T-helper 2 cell (primary cell): ENCODE data around the gene PPFIA1.

ENCODE experiments used
- DNase-seq, 5 experiments: peaks; one replicate each; pipeline versions ENCODE4 v3.0.0 to v3.0.0-alpha.2; 2012 to 2022

Gene PPFIA1

GRCh38 chr11:70415642-70416395 is 145.3 kb downstream of the PPFIA1 start:
- DNase-seq: no peak

GRCh38 chr11:70416881-70417280 is 146.4 kb downstream of the PPFIA1 start:
- DNase-seq: no peak

- no peak for DNase-seq
These were observed 147.6 kb downstream of the PPFIA1 start for GRCh38 chr11:70418130-70418529.

DNA sequence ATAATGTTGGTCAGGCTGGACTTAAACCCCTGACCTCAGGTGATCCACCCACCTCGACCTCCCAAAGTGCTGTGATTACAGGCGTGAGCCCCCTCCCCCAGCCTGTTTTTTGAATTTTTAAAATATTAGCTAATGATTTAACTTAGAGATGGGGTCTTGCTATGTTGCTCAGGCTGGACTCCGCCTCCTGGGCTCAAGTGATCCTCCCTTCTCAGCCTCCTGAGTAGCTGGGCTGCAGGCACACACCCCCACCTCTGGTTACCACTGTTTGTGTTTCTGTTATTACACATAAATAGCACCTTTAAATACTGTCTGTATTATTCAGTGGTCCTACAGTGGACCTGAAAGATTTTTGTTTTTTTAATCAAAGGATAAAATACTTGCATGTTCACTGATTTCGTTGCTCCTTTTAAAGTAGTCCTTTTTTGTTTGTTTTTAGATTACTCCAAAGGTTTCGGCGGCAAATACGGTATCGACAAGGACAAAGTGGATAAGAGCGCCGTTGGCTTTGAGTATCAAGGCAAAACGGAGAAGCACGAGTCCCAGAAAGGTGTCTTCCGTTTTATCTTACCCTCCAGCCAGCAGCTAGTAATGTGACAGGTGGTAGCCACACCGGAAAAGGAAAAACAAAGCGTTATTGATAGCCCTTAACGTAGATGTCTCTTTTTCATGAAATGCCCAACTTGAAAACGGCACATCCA is 149.0 kb downstream of the PPFIA1 start:
- no peak for DNase-seq

GRCh38 chr11:70420008-70420464 is 149.5 kb downstream of the PPFIA1 start:
- no peak for DNase-seq

GRCh38 chr11:70420496-70420895 is 150.0 kb downstream of the PPFIA1 start:
- DNase-seq: no peak

- peak in 1 of 5 experiments; percentile 25 for DNase-seq
These were observed 150.6 kb downstream of the PPFIA1 start for GRCh38 chr11:70421123-70421522.

- no peak for DNase-seq
These were observed 152.4 kb downstream of the PPFIA1 start for GRCh38 chr11:70422692-70423522.

GRCh38 chr11:70423523-70424505 is 153.3 kb downstream of the PPFIA1 start:
- DNase-seq: peak in 2 of 5 experiments; percentile 42 to 45

DNA sequence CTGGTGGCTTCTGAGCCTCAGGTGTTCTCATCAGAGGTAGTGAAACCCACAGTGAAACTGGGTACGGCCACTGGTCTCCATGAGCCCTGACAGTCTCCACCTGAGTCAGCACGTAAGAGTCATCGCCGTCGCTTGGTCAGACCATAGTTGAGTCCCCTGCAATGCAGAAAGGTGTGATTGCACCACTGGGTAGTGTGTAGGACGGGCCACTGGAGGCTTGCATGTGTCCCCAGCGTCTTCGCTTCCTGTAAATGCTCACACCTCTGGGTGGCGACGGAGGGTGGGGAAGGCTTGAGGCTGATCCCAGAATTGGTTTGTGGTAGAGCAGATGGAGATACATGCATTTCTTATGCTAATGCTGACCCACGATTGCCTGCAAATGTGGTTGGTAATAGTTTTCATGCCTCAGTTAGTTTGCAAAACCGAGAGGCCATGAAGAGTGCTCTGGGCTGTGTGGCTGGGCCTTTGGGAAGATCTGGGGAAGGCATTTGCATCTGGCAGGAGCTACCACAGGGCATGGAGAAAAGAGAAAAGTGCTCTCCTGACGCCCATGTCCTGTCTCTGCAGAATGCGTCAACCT is 154.4 kb downstream of the PPFIA1 start:
- DNase-seq: no peak

GRCh38 chr11:70427436-70427835 is 156.9 kb downstream of the PPFIA1 start:
- DNase-seq: no peak

GRCh38 chr11:70428701-70429427 is 158.4 kb downstream of the PPFIA1 start:
- DNase-seq: no peak

- DNase-seq: no peak
These were observed 158.9 kb downstream of the PPFIA1 start for GRCh38 chr11:70429428-70429705.

- no peak for DNase-seq
These were observed 159.4 kb downstream of the PPFIA1 start for GRCh38 chr11:70429724-70430521.

- no peak for DNase-seq
These were observed 160.4 kb downstream of the PPFIA1 start for GRCh38 chr11:70430671-70431574.

DNA sequence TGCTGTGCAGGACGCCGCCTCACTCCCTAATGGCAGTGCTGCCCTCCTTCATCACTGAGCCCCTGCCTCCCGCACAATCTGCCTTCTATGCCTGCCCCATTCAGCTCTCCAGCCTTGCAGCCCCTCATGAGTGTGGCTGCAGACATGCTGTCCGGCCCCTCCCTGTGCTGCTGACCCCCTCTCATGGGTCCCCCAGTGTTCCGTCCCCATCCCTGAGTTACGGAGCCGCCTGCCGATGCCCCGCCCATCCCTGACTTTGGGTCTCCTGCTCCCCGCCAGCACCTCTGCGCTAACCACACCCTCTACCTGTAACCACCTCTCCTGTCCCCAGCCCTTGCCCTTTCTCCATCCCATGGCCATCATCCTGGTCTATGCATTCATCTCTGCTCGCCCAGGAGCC is 161.1 kb downstream of the PPFIA1 start:
- DNase-seq: no peak

GRCh38 chr11:70432065-70432464 is 161.6 kb downstream of the PPFIA1 start:
- DNase-seq: no peak

DNA sequence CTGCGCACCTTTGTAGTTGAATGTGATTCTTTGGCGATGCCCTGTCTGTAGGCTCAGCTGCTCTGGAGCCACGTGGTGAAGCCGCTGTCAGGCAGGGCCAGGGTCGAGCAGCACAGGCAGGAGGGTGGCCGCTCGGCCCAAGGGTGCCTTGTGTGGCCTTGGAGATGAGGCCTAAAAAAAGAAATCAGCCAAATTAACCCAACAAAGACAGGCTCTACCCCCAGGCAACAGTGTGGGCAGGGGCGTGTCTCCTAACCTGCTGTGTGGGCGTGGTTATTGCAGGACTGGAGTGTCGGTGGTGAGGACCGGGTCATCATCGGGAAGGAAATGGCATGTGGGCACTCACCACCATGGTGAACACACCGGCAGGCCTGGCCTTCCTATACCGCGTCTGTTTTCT is 162.1 kb downstream of the PPFIA1 start:
- no peak for DNase-seq

DNA sequence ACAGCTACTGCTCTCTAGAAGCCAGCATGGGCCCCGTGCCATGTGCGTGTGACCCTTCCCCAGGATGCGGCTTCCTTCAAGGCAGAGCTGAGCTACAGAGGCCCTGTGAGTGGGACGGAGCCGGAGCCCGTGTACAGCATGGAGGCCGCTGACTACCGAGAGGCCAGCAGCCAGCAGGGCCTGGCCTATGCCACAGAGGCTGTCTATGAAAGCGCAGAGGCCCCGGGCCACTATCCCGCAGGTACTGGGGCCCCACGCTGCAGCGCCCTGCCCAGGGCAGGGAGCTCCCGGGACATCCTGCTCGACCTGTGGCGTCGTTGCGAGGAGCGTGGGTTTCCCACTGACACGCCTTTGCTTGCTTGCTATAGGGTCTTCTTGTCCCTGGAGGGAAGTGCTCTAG is 162.5 kb downstream of the PPFIA1 start:
- no peak for DNase-seq
